Omental fat pad (tissue), 4 donors: ENCODE data around the gene GALNTL6. TPM values are rescaled to one million over a fixed set of nuclear protein-coding genes. Genes with fewer than 3 reads are reported as not detected.

ENCODE experiments used
- ATAC-seq: fragments of 150-250 bp; one replicate; pipeline ENCODE4 v1.9.1; 2016; ENCODE audit warnings: mild to moderate bottlenecking, moderate library complexity; ENCODE audit not compliant: low FRiP score
- DNase-seq: peaks from one replicate; pipeline ENCODE4 v3.0.0-alpha.2; 2019; ENCODE audit warnings: low spot score
- CTCF ChIP-seq, 3 donors: fragments of 450-650 bp; IDR thresholded peaks; one replicate each; pipeline ENCODE4 v1.5.1; 2016 to 2017; ENCODE audit warnings: antibody characterized with exemption in 3 of 3, mild to moderate bottlenecking in 3 of 3, moderate library complexity in 2 of 3
- total RNA-seq, 4 donors: library from RNA; depleted of rRNA; stranded (reverse); fragments of >200 nt; gene quantifications; one replicate each; pipeline ENCODE4 v1.1.0, GENCODE V29; 2016

GALNTL6 gene
- total RNA-seq, 4 donors from 2014 or later: not detected

- TF ChIP-seq CTCF (IDR thresholded peaks at IDR 0.05): no peak
- ATAC-seq (no peak), DNase-seq (no peak)
Observed at GRCh38 chr4:173044340-173044739, 1231.1 kb downstream of the GALNTL6 start.

GRCh38 chr4:173045571-173045970, 1232.4 kb downstream of the GALNTL6 start:
- DNase-seq: no peak
- ATAC-seq: no peak
- no peak for TF ChIP-seq CTCF (IDR thresholded peaks at IDR 0.05)

- DNase-seq (no peak), ATAC-seq (no peak)
- TF ChIP-seq CTCF (IDR thresholded peaks at IDR 0.05): no peak
Observed at GRCh38 chr4:173046144-173046543, 1232.9 kb downstream of the GALNTL6 start.

- ATAC-seq (no peak), DNase-seq (no peak)
- TF ChIP-seq CTCF (IDR thresholded peaks at IDR 0.05): no peak
Observed at GRCh38 chr4:173046818-173047217, 1233.6 kb downstream of the GALNTL6 start.

- TF ChIP-seq CTCF (IDR thresholded peaks at IDR 0.05): no peak
- no peak for DNase-seq
- ATAC-seq: no peak
Observed at GRCh38 chr4:173051232-173051631, 1238.0 kb downstream of the GALNTL6 start.

DNA sequence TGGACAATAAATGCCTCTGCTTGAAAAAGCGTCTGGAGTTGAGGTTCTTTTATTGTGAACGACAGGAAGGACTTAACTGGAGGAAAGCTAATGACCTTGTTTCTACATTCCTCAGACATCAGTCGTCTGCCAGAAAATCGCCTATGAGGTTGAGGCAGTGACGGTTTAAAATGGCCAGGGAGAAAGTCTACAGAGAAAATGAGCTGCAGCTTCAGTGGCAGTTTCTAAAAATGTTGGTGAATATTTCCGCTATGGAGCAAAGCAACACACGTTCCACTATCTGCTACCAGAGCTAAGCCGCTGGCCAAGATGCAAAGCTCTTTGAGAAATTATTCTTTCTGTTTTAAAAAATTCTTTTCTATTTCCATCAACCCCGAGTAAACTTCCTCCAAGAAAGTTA, 1238.5 kb downstream of the GALNTL6 start:
- no peak for DNase-seq
- TF ChIP-seq CTCF (IDR thresholded peaks at IDR 0.05): no peak
- ATAC-seq: no peak

- DNase-seq (no peak), ATAC-seq (no peak)
- TF ChIP-seq CTCF (IDR thresholded peaks at IDR 0.05): no peak
Observed at GRCh38 chr4:173052439-173052838, 1239.2 kb downstream of the GALNTL6 start.
